Endodermal cell (in vitro differentiated cells): ENCODE measurements around the gene ELAPOR1. TPM values are rescaled to one million over a fixed set of nuclear protein-coding genes. Genes with fewer than 3 reads are reported as not detected.

Source experiments
- DNase-seq: peaks from one replicate; pipeline ENCODE4 v3.0.0-alpha.2; 2017
- H3K27ac ChIP-seq: 2 replicates; pipeline ENCODE4 v1.5.1; 2013; ENCODE audit warnings: mild to moderate bottlenecking, low read depth, low read length, moderate library complexity
- H3K27me3 ChIP-seq: 2 replicates; pipeline ENCODE4 v1.6.1; 2013; ENCODE audit warnings: mild to moderate bottlenecking, low read length, moderate library complexity; ENCODE audit not compliant: insufficient read depth, control insufficient read depth, poor library complexity, severe bottlenecking
- H3K36me3 ChIP-seq: 2 replicates; pipeline ENCODE4 v1.7.0; 2013; ENCODE audit warnings: mild to moderate bottlenecking, low read length, moderate library complexity; ENCODE audit not compliant: control insufficient read depth, insufficient read depth
- H3K4me1 ChIP-seq: one replicate; pipeline ENCODE4 v1.7.0; 2013; ENCODE audit warnings: low read length; ENCODE audit not compliant: control insufficient read depth, insufficient read depth
- H3K4me3 ChIP-seq: 2 replicates; pipeline ENCODE4 v1.5.1; 2013; ENCODE audit warnings: mild to moderate bottlenecking, low read length, moderate library complexity
- H3K9ac ChIP-seq: 2 replicates; pipeline ENCODE4 v1.6.1; 2013; ENCODE audit warnings: mild to moderate bottlenecking, low read length, moderate library complexity; ENCODE audit not compliant: poor library complexity, severe bottlenecking; ENCODE audit errors: extremely low read depth
- H3K9me3 ChIP-seq: 2 replicates; pipeline ENCODE4 v1.6.1; 2013; ENCODE audit warnings: mild to moderate bottlenecking, low read length, moderate library complexity; ENCODE audit not compliant: control insufficient read depth
- H3K27ac Mint-ChIP-seq: 2 replicates; pipeline ENCODE4 v1.8.0; 2020; ENCODE audit warnings: mixed read lengths
- H3K27me3 Mint-ChIP-seq: 2 replicates; pipeline ENCODE4 v1.8.0; 2021; ENCODE audit warnings: mild to moderate bottlenecking, mixed read lengths; ENCODE audit not compliant: insufficient read depth
- H3K36me3 Mint-ChIP-seq: 2 replicates; pipeline ENCODE4 v1.8.0; 2020; ENCODE audit warnings: low read depth, mixed read lengths
- H3K4me1 Mint-ChIP-seq: 2 replicates; pipeline ENCODE4 v1.8.0; 2020; ENCODE audit warnings: mixed read lengths
- H3K4me3 Mint-ChIP-seq: 2 replicates; pipeline ENCODE4 v1.8.0; 2020; ENCODE audit warnings: mild to moderate bottlenecking, moderate library complexity, mixed read lengths
- H3K9me3 Mint-ChIP-seq: 2 replicates; pipeline ENCODE4 v1.8.0; 2020; ENCODE audit warnings: mild to moderate bottlenecking, mixed read lengths
- WGBS, 2 experiments: methylation state at CpG; one replicate each; pipeline versions ENCODE4 v1.1.5 to v1.1.7; 2013; ENCODE audit warnings: missing lambda C conversion rate in 2 of 2, mixed read lengths in 1 of 2; ENCODE audit not compliant: insufficient coverage in 1 of 2, insufficient read length in 1 of 2; 5-methylcytosine and 5-hydroxymethylcytosine counted together
- total RNA-seq, 2 donors: library from RNA; stranded (reverse); fragmentation: NEBNext Ultra II Directional in 1 of 2; extraction: Animal tissue kit (Norgen Biotek cat#: 25700) in 1 of 2; gene quantifications; 2 replicates in 1 of 2; 3 replicates in 1 of 2; pipeline ENCODE4 v1.2.1, GENCODE V29; 2021
- TF ChIP-seq, protein P1 (sequence below): fragments of 200-600 bp; sonication (generic); conservative IDR thresholded peaks from 2 replicates; pipeline ENCODE4 v1.5.0; 2021; ENCODE audit warnings: antibody characterized with exemption, mild to moderate bottlenecking

The ELAPOR1 gene
- total RNA-seq, 2 donors from 2014 or later: 0.48 to 0.89 TPM

DNA sequence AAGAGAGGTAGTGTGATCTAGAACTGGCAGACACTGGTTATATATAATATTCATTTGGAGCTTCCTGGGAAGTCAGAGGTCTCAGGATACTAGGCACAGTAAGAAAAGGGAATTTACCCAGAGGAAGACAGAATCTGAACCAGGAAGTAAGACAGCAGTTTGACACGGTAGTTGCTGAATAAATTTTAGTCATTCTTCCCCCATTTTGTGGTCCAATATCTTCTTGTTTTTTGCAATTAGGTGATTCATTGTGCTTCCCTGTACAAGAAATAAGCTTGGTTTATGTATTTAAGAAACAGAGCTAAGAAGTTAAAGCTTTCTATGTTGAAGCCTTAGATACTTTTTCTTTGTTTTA is 22.1 kb upstream of the ELAPOR1 start:
- TF ChIP-seq, protein P1, sequence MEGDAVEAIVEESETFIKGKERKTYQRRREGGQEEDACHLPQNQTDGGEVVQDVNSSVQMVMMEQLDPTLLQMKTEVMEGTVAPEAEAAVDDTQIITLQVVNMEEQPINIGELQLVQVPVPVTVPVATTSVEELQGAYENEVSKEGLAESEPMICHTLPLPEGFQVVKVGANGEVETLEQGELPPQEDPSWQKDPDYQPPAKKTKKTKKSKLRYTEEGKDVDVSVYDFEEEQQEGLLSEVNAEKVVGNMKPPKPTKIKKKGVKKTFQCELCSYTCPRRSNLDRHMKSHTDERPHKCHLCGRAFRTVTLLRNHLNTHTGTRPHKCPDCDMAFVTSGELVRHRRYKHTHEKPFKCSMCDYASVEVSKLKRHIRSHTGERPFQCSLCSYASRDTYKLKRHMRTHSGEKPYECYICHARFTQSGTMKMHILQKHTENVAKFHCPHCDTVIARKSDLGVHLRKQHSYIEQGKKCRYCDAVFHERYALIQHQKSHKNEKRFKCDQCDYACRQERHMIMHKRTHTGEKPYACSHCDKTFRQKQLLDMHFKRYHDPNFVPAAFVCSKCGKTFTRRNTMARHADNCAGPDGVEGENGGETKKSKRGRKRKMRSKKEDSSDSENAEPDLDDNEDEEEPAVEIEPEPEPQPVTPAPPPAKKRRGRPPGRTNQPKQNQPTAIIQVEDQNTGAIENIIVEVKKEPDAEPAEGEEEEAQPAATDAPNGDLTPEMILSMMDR: no peak
- Mint-ChIP-seq H3K36me3 (peaks cover 23% of the 10 kb centered on the region), H3K9me3 (peaks cover 13% of the 10 kb centered on the region), H3K27me3 (no peaks in the 10 kb centered on the region), H3K4me3 (peak overlapping the region; percentile 89), H3K27ac (peak overlapping the region; percentile 95), H3K4me1 (peaks cover 9% of the 10 kb centered on the region)
- Histone ChIP-seq H3K4me3 (peak overlapping the region; percentile 93), H3K27ac (no peak overlapping the region), H3K36me3 (peaks cover 23% of the 10 kb centered on the region), H3K9me3 (no peaks in the 10 kb centered on the region), H3K9ac (peak overlapping the region; percentile 76), H3K27me3 (no peaks in the 10 kb centered on the region), H3K4me1 (no peaks in the 10 kb centered on the region)
- DNase-seq: no peak
- 38% methylated on average over 1 of the region's 1 CpG; no CpG with 5 or more reads in 1 of the 2 experiments for WGBS, 2 experiments

DNA sequence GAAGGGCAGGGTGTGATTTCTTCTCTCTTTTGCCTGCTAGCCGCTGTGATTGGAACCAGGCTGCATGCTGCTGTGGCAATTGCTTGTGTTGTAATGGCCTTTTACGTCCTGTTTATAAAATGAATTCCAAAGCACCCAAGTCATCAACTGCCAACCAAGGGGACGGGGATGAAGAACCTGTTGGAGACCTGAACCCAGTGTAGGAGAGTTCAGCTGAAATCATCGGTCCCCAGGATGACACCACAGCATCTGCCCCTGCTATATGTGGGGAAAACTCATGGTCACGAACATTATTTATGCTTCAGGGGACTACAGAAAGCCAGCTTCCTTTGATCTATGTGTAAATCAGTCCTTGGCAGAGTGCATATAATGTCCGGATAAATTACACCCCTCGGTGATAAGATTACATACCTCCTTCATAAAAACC is 19.5 kb upstream of the ELAPOR1 start:
- Histone ChIP-seq H3K9me3 (no peaks in the 10 kb centered on the region), H3K36me3 (peaks cover 23% of the 10 kb centered on the region), H3K9ac (no peak overlapping the region), H3K4me3 (no peak overlapping the region), H3K27ac (no peak overlapping the region), H3K27me3 (no peaks in the 10 kb centered on the region), H3K4me1 (no peaks in the 10 kb centered on the region)
- no peak for DNase-seq
- Mint-ChIP-seq H3K36me3 (peaks cover 22% of the 10 kb centered on the region), H3K4me3 (no peak overlapping the region), H3K9me3 (peaks cover 11% of the 10 kb centered on the region), H3K4me1 (peaks cover 9% of the 10 kb centered on the region), H3K27ac (no peak overlapping the region), H3K27me3 (no peaks in the 10 kb centered on the region)
- TF ChIP-seq, protein P1: no peak
- 90 to 96% methylated on average over 5 to 7 of the region's 7 CpGs for WGBS, 2 experiments

DNA sequence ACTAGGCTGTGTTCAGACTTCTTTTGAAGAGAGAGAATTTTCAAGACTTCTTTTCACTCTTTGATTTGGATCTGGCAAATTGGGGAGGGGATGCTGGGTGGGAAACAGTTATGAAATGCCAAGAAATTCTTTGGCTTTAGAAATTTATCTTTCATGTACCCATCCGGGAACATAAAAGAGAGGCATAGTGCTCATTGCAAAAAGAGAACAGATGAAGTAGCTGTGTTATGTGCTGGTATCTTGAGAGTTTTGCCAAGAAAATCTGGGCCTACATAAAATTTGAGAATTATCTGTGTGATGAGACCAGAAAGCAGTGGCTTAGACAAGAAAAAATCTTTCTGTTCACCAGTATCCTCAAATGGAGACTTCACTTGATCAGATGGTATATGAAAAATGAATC is 19.0 kb upstream of the ELAPOR1 start:
- no peak overlapping the region for H3K4me3 ChIP-seq
- H3K27ac ChIP-seq: no peak overlapping the region
- Mint-ChIP-seq H3K4me3 (no peak overlapping the region), H3K36me3 (peaks cover 20% of the 10 kb centered on the region), H3K9me3 (peaks cover 6% of the 10 kb centered on the region), H3K27me3 (no peaks in the 10 kb centered on the region), H3K27ac (no peak overlapping the region), H3K4me1 (peaks cover 9% of the 10 kb centered on the region)
- 98 to 100% methylated on average over 1 of the region's 1 CpG for WGBS, 2 experiments
- H3K27me3 ChIP-seq: no peaks in the 10 kb centered on the region
- H3K36me3 ChIP-seq: peaks cover 23% of the 10 kb centered on the region
- no peaks in the 10 kb centered on the region for H3K9me3 ChIP-seq
- no peak overlapping the region for H3K9ac ChIP-seq
- TF ChIP-seq, protein P1: no peak
- no peaks in the 10 kb centered on the region for H3K4me1 ChIP-seq
- no peak for DNase-seq
